Measurements from ENCODE around the gene NR1H2.

NR1H2 gene

DNA sequence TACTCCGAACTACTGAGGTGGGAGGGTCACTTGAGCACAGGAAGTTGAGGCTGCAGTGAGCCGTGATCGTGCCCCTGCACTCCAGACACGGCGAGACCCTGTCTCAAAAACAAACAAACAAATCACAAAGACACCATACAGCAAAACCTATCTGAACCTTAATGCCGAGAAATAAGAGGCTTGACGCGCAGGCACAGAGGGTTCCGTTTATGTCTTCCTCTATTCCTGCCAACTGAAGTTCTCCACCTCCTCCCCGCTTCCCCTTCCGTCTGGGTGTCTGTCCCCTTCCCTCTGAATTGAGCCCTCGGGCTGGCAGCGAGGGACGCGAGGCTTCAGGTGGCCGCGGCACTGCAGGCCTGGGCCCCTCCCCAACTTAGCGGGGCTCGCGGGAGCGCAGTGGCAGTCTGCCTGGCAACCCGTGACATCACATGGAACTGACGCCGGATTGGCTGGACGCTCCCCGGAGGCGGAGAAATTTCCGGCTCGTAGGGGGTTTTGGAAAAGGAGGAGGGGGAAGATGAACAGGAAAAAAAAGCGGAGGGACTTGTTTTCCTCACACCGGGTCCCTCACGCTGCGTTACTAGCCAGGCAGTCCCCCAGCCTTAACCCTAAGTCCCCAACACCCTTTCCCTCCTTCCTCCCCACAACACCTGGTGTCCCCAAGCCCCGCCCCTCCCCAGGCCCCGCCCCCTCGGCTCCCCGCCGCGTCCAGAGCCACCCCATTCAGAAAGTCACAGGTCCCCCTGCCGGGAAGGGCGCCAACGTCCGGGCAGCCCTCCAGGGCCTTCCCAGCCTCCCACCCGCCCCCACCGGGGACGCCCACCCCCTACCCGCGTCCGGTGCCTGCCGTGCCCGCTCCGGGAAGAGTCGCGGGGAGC is 55.3 kb downstream of the NR1H2 start:
- H3K4me3 ChIP-seq (replicated peaks; ENCODE audit: low read depth, low read length), result peak overlapping the region; percentile 56

DNA sequence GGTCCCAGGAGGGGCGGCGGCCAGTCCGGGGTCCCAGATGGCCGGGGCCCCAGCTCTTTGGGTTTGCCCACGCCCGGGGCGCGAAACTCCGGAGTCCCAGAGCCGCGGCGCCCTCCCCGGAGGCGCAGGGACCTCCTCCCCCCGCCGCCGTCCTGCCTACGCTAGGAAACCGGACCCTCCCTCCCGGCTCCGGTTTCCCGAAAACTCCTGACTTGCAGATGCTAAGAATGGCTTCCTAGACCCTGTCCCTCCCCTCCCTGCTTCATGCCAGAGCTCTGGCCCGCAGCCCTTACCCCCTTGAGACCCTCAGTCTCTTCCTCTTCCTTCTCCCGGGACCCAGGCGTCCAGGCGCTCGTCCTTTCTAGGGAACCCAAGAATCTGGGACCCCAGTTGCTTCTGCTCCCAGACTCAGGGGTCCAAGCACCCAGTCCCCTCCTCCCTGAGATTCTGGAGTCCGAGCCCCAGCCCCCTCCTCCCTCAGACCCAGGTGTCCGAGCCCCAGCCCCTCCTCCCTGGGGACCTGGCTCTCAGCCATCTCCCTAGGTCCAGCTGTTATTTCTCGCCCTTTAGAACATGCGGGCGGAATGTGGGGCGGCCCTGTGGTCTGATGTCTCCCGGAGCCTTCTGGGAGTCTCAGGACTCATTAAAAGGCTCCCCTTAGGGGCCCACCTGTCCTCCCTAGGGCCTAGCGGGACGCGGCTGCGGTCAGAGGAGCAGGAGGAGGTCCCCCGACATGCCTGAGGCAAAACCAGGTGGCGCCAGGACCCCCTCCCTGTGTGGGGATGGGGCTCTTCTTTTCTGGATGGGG is 56.2 kb downstream of the NR1H2 start, which contains the start of gene MYBPC2:
TSS of gene MYBPC2 (plus strand) at position 672 of the 808 bp plus-strand sequence. CDS start at position 734, 62 bp downstream.
- peak within 1 kb of the TSS; percentile 56 for H3K4me3 ChIP-seq (replicated peaks; ENCODE audit: low read depth, low read length)
- DNase-seq (ENCODE audit: extremely low read depth, insufficient read length), result no peak
- H3K36me3 ChIP-seq (ENCODE audit: control insufficient read depth, insufficient read depth, low read length), result no peaks in the 10 kb centered on the region
- no peaks in the 10 kb centered on the region for H3K27me3 ChIP-seq (replicated peaks; ENCODE audit: control insufficient read depth, insufficient read depth, low read length)
- TF ChIP-seq, protein P1, sequence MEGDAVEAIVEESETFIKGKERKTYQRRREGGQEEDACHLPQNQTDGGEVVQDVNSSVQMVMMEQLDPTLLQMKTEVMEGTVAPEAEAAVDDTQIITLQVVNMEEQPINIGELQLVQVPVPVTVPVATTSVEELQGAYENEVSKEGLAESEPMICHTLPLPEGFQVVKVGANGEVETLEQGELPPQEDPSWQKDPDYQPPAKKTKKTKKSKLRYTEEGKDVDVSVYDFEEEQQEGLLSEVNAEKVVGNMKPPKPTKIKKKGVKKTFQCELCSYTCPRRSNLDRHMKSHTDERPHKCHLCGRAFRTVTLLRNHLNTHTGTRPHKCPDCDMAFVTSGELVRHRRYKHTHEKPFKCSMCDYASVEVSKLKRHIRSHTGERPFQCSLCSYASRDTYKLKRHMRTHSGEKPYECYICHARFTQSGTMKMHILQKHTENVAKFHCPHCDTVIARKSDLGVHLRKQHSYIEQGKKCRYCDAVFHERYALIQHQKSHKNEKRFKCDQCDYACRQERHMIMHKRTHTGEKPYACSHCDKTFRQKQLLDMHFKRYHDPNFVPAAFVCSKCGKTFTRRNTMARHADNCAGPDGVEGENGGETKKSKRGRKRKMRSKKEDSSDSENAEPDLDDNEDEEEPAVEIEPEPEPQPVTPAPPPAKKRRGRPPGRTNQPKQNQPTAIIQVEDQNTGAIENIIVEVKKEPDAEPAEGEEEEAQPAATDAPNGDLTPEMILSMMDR (IDR thresholded peaks at IDR 0.05; ENCODE audit: insufficient read depth, low read length, poor library complexity, severe bottlenecking), result no peak

More for the DNA sequence above, 55.3 kb downstream of the NR1H2 start:
- TF ChIP-seq, protein P1 (IDR thresholded peaks at IDR 0.05; ENCODE audit: insufficient read depth, low read length, poor library complexity, severe bottlenecking), result no peak
- DNase-seq (ENCODE audit: extremely low read depth, insufficient read length), result peak; percentile 89
- Histone ChIP-seq H3K36me3 (ENCODE audit: control insufficient read depth, insufficient read depth, low read length) (no peaks in the 10 kb centered on the region), H3K27me3 (replicated peaks; ENCODE audit: control insufficient read depth, insufficient read depth, low read length) (no peaks in the 10 kb centered on the region)

Data from GM06990 (cell line).